Measurements from ENCODE around the gene METTL9. TPM values are rescaled to one million over a fixed set of nuclear protein-coding genes. Genes with fewer than 3 reads are reported as not detected.

Gene METTL9
- 158 and 173 TPM in 2 replicates for total RNA-seq

GRCh38 chr16:21599122-21600030 is at the start of gene METTL9:
Gene METTL9 (plus strand): TSS chr16:21599577. CDS start chr16:21599734, 157 bp downstream.

DNA sequence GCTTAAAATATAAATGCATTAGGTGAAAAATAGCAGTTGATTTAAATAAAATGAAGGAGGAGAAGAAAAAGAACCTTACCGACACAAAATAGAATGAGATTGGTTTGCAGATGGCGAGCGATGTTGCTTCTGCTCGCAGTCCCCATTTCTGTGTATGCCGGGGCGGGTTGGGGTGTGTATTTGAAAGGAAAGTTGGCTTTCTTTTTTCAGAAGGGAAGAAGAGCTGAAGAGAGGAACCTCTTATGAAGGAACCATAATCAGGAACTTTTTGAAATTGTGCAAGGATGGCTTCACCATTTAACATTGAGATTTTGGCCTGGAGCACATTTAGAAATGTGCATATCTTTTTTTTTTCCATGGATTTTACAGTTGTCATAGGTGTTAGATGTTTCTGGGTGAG is 53.1 kb downstream of the METTL9 start, which contains the start of gene IGSF6:
TSS of gene IGSF6 (minus strand) at position 156 of the 400 bp plus-strand sequence. CDS start at position 146, 10 bp downstream.

DNA sequence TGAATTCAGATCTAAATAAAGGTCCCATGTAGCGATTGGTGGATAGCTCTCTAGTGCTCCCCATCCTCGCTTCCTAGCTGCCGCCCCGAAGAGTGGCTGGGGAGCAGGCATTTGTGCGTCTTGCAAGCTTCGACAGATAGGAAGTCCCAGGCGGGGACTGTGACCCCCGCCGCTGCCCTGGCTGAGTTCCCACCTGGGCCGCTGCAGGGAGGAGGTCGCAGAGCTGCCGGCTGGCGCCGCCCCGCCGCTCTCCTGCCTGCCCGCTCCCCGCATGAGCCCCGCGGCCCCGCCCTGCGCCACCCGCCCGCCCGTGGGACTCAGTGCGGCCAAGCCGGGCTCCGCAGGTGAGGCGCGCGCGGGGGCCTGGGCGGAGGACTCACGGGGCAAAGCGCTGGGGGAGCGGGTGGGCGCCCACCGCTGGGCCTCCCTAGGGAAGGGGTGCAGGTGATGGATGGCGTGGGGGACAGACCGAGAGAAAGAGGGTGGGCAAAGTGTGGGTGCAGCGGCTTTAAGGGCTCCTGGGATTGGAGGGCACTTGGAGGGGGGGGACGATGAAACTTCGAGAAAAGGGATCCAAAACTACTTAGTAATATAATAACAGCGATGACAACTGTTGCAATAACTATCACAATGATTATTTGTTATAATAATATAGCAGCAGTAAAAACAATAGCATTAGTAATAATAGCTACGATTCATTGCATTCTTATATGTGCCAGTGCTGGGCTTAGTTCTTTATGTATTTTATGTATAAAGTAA is 64.7 kb downstream of the METTL9 start, which contains the start of gene OTOA:
TSS of gene OTOA (plus strand) at position 80 of the 759 bp plus-strand sequence. CDS start 14,547 bp downstream, outside the sequence.

Other genes starting within 250 kb of the METTL9 start
- not detected in 2 replicates for gene IGSF6, start 53.0 kb downstream of the METTL9 start, total RNA-seq
- gene OTOA, start 64.4 kb downstream of the METTL9 start, total RNA-seq: not detected in 2 replicates

All from epithelial cell of alveolus of lung (primary cell).